GM10266 (cell line): ENCODE measurements around the gene GLUD1.
"Not testable (repeated sequence)": the region's sequence is repeated elsewhere in the genome, so short reads cannot be mapped to it uniquely, and the experiment has no call there.

Source experiments
- DNase-seq: peaks from one replicate; pipeline ENCODE4 v3.0.0; 2012; ENCODE audit errors: extremely low spot score
- CTCF ChIP-seq: IDR thresholded peaks from 2 replicates; pipeline ENCODE4 v1.5.1; 2012; ENCODE audit warnings: mild to moderate bottlenecking, low read depth; ENCODE audit not compliant: control insufficient read depth, insufficient read depth; ENCODE audit errors: missing control alignments

The GLUD1 gene

GRCh38 chr10:87085537-87085936 lies 9.1 kb downstream of the GLUD1 start:
- no peak for TF ChIP-seq CTCF
- no peak for DNase-seq

GRCh38 chr10:87084291-87084782 lies 10.3 kb downstream of the GLUD1 start:
- not testable (repeated sequence) for DNase-seq

GRCh38 chr10:87083576-87084290 lies 10.9 kb downstream of the GLUD1 start:
- DNase-seq = not testable (repeated sequence)

GRCh38 chr10:87082219-87082618 lies 12.4 kb downstream of the GLUD1 start:
- DNase-seq = not testable (repeated sequence)

GRCh38 chr10:87081574-87081973 lies 13.1 kb downstream of the GLUD1 start:
- not testable (repeated sequence) for DNase-seq

GRCh38 chr10:87080621-87081020 lies 14.0 kb downstream of the GLUD1 start:
- not testable (repeated sequence) for DNase-seq

- no peak for TF ChIP-seq CTCF
- no peak for DNase-seq
Measured at GRCh38 chr10:87079106-87079836, 15.4 kb downstream of the GLUD1 start.

GRCh38 chr10:87076421-87076820 lies 18.2 kb downstream of the GLUD1 start:
- DNase-seq = not testable (repeated sequence)

- no peak for TF ChIP-seq CTCF
Measured at GRCh38 chr10:87072449-87072848, 22.2 kb downstream of the GLUD1 start.

GRCh38 chr10:87068281-87068680 lies 26.4 kb downstream of the GLUD1 start:
- DNase-seq = no peak

More at GRCh38 chr10:87072449-87072848, 22.2 kb downstream of the GLUD1 start:
- DNase-seq = no peak

More at GRCh38 chr10:87068281-87068680, 26.4 kb downstream of the GLUD1 start:
- no peak for TF ChIP-seq CTCF
